SK-N-SH treated with all-trans-retinoic acid at 6 μM for 48 hours (cell line): ENCODE measurements around the gene RBMS3.

Source experiments
- ATAC-seq: fragments of 200-7000 bp; cut with Tn5 transposase; 3 replicates; pipeline ENCODE4 v1.9.1; 2020; ENCODE audit warnings: mild to moderate bottlenecking, moderate library complexity
- ARNTL ChIP-seq: fragments of 450-650 bp; formaldehyde crosslinking; IDR thresholded peaks from 2 replicates; pipeline ENCODE4 v1.5.0; 2020; ENCODE audit warnings: low read depth, mild to moderate bottlenecking, moderate library complexity, borderline replicate concordance
- BACH2 ChIP-seq: fragments of 250-450 bp; sonication (Bioruptor Pico); IDR thresholded peaks from 2 replicates; pipeline ENCODE4 v1.9.0; 2021; ENCODE audit warnings: mild to moderate bottlenecking, borderline replicate concordance
- CREB5 ChIP-seq: fragments of 250-450 bp; sonication (Bioruptor Pico); IDR thresholded peaks from 2 replicates; pipeline ENCODE4 v1.5.1; 2020; ENCODE audit warnings: low read depth, mild to moderate bottlenecking, moderate library complexity
- CSDC2 ChIP-seq: fragments of 250-450 bp; sonication (Bioruptor Pico); IDR thresholded peaks from 2 replicates; pipeline ENCODE4 v1.5.0; 2020; ENCODE audit warnings: mild to moderate bottlenecking, moderate library complexity
- GLIS3 ChIP-seq: fragments of 250-450 bp; sonication (Bioruptor Pico); IDR thresholded peaks from 2 replicates; pipeline ENCODE4 v1.5.0; 2020; ENCODE audit warnings: mild to moderate bottlenecking, moderate library complexity
- ISL1 ChIP-seq: fragments of 250-450 bp; sonication (Bioruptor Pico); IDR thresholded peaks from 2 replicates; pipeline ENCODE4 v2.1.2; 2022; ENCODE audit warnings: mild to moderate bottlenecking, moderate library complexity
- OSR1 ChIP-seq: fragments of 250-450 bp; sonication (Bioruptor Pico); IDR thresholded peaks from 2 replicates; pipeline ENCODE4 v1.8.0; 2022; ENCODE audit warnings: moderate library complexity, mild to moderate bottlenecking, inconsistent platforms
- PPARA ChIP-seq: fragments of 250-450 bp; sonication (Bioruptor Pico); IDR thresholded peaks from 2 replicates; pipeline ENCODE4 v1.5.0; 2020; ENCODE audit warnings: mild to moderate bottlenecking, borderline replicate concordance
- RARB ChIP-seq: fragments of 250-450 bp; sonication (Bioruptor Pico); IDR thresholded peaks from 2 replicates; pipeline ENCODE4 v1.8.0; 2021; ENCODE audit warnings: mild to moderate bottlenecking, moderate library complexity
- SNAI2 ChIP-seq: fragments of 250-450 bp; sonication (Bioruptor Pico); IDR thresholded peaks from 2 replicates; pipeline ENCODE4 v1.5.0; 2020; ENCODE audit warnings: mild to moderate bottlenecking, moderate library complexity
- TOX ChIP-seq: fragments of 250-450 bp; sonication (Bioruptor Pico); IDR thresholded peaks from 2 replicates; pipeline ENCODE4 v1.8.0; 2021; ENCODE audit warnings: mild to moderate bottlenecking, moderate library complexity, borderline replicate concordance
- ZFP3 ChIP-seq: fragments of 250-450 bp; sonication (Bioruptor Pico); IDR thresholded peaks from 2 replicates; pipeline ENCODE4 v1.5.0; 2020; ENCODE audit warnings: mild to moderate bottlenecking, moderate library complexity
- ZFP30 ChIP-seq: fragments of 450-650 bp; formaldehyde crosslinking; IDR thresholded peaks from 2 replicates; pipeline ENCODE4 v1.5.0; 2022; ENCODE audit warnings: mild to moderate bottlenecking, moderate library complexity
- ZNF565 ChIP-seq: fragments of 450-650 bp; formaldehyde crosslinking; conservative IDR thresholded peaks from 2 replicates; pipeline ENCODE4 v1.5.0; 2020; ENCODE audit warnings: low read depth, mild to moderate bottlenecking, moderate library complexity
- ZNF70 ChIP-seq: fragments of 450-650 bp; formaldehyde crosslinking; IDR thresholded peaks from 2 replicates; pipeline ENCODE4 v1.5.0; 2020; ENCODE audit warnings: mild to moderate bottlenecking, moderate library complexity
- ZNF8 ChIP-seq: fragments of 450-650 bp; formaldehyde crosslinking; IDR thresholded peaks from 2 replicates; pipeline ENCODE4 v1.5.0; 2020; ENCODE audit warnings: mild to moderate bottlenecking, moderate library complexity
- TF ChIP-seq, protein P1 (sequence below): fragments of 250-450 bp; sonication (Bioruptor Pico); IDR thresholded peaks from 2 replicates; pipeline ENCODE4 v1.5.1; 2021; ENCODE audit warnings: mild to moderate bottlenecking, moderate library complexity
- TF ChIP-seq, protein P2 (sequence below): fragments of 250-450 bp; sonication (Bioruptor Pico); IDR thresholded peaks from 2 replicates; pipeline ENCODE4 v1.5.0; 2020; ENCODE audit warnings: mild to moderate bottlenecking, moderate library complexity
- TF ChIP-seq, protein P3 (sequence below): fragments of 250-450 bp; sonication (Bioruptor Pico); IDR thresholded peaks from 2 replicates; pipeline ENCODE4 v1.8.0; 2020; ENCODE audit warnings: mild to moderate bottlenecking, moderate library complexity, borderline replicate concordance

The RBMS3 gene

DNA sequence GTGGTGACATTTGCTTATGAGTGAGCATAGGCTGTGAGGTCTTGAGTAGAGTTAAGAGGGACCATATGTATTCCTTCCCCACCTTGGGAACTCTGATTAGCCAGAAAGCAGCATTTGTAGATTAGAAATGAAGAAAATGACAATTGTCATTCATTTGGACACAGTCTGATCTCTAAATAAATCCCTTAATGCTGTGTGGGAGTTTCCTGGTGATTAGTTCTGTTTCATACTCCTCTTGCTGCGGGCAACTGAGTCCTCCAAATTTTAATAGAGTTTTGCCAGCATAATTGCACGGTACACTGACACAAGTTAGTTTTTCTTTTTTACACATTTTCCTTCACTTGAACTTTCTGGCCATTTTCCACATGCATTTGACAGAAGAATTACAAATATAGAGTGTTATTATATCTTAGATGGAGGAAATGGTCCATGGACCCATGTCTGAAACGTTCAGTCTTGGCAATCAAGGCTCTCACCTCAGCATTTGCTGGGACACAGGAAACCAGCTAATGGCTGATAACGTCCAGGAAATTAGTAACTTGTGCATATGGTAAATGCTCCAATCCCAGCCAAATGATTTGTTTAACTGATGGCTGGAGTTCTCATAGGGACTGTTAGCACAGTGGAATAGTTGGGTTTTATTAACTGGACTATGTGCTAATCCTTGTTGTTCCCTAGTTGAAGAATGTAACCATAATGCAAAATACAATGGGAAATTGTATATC lies 321.2 kb downstream of the RBMS3 start:
- TF ChIP-seq TOX (CRISPR knock-in tag) (no peak), SNAI2 (CRISPR knock-in tag) (no peak), CREB5 (CRISPR knock-in tag) (no peak), BACH2 (CRISPR knock-in tag) (no peak), ZNF565 (no peak), OSR1 (CRISPR knock-in tag) (no peak), ZNF70 (CRISPR knock-in tag) (no peak), CSDC2 (CRISPR knock-in tag) (no peak), RARB (CRISPR knock-in tag) (no peak), GLIS3 (no peak), ZFP30 (no peak)
- TF ChIP-seq, protein P1, sequence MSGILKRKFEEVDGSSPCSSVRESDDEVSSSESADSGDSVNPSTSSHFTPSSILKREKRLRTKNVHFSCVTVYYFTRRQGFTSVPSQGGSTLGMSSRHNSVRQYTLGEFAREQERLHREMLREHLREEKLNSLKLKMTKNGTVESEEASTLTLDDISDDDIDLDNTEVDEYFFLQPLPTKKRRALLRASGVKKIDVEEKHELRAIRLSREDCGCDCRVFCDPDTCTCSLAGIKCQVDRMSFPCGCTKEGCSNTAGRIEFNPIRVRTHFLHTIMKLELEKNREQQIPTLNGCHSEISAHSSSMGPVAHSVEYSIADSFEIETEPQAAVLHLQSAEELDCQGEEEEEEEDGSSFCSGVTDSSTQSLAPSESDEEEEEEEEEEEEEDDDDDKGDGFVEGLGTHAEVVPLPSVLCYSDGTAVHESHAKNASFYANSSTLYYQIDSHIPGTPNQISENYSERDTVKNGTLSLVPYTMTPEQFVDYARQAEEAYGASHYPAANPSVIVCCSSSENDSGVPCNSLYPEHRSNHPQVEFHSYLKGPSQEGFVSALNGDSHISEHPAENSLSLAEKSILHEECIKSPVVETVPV (CRISPR knock-in tag) = no peak
- TF ChIP-seq, protein P2, sequence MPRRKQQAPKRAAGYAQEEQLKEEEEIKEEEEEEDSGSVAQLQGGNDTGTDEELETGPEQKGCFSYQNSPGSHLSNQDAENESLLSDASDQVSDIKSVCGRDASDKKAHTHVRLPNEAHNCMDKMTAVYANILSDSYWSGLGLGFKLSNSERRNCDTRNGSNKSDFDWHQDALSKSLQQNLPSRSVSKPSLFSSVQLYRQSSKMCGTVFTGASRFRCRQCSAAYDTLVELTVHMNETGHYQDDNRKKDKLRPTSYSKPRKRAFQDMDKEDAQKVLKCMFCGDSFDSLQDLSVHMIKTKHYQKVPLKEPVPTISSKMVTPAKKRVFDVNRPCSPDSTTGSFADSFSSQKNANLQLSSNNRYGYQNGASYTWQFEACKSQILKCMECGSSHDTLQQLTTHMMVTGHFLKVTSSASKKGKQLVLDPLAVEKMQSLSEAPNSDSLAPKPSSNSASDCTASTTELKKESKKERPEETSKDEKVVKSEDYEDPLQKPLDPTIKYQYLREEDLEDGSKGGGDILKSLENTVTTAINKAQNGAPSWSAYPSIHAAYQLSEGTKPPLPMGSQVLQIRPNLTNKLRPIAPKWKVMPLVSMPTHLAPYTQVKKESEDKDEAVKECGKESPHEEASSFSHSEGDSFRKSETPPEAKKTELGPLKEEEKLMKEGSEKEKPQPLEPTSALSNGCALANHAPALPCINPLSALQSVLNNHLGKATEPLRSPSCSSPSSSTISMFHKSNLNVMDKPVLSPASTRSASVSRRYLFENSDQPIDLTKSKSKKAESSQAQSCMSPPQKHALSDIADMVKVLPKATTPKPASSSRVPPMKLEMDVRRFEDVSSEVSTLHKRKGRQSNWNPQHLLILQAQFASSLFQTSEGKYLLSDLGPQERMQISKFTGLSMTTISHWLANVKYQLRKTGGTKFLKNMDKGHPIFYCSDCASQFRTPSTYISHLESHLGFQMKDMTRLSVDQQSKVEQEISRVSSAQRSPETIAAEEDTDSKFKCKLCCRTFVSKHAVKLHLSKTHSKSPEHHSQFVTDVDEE (CRISPR knock-in tag) = no peak
- TF ChIP-seq, protein P3, sequence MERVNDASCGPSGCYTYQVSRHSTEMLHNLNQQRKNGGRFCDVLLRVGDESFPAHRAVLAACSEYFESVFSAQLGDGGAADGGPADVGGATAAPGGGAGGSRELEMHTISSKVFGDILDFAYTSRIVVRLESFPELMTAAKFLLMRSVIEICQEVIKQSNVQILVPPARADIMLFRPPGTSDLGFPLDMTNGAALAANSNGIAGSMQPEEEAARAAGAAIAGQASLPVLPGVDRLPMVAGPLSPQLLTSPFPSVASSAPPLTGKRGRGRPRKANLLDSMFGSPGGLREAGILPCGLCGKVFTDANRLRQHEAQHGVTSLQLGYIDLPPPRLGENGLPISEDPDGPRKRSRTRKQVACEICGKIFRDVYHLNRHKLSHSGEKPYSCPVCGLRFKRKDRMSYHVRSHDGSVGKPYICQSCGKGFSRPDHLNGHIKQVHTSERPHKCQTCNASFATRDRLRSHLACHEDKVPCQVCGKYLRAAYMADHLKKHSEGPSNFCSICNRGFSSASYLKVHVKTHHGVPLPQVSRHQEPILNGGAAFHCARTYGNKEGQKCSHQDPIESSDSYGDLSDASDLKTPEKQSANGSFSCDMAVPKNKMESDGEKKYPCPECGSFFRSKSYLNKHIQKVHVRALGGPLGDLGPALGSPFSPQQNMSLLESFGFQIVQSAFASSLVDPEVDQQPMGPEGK = no peak
- ATAC-seq = no peak

DNA sequence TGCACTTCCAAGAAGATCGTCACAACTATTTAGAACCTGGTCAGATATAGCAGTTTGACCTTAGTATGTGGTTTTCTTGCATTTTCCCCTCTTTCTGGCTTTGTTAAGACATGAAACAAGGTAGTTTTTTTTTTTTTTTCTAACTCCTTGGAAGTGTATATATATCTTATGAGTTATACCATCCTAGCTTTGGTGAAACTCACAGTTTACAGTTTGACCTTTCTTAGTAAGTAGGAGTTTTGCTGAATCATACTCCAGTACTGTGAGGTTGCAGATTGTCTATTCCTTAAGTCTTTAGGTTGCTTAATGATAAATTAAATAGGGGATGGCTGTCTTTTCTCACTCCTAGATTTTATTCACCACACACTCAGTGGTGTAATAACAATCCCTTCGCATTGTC lies 325.0 kb downstream of the RBMS3 start:
- ATAC-seq = no peak
- TF ChIP-seq, protein P3 = no peak
- no peak for TF ChIP-seq GLIS3
- no peak for TF ChIP-seq BACH2 (CRISPR knock-in tag)
- no peak for TF ChIP-seq RARB (CRISPR knock-in tag)
- no peak for TF ChIP-seq ZNF8
- no peak for TF ChIP-seq SNAI2 (CRISPR knock-in tag)
- no peak for TF ChIP-seq ISL1 (CRISPR knock-in tag)
- no peak for TF ChIP-seq CREB5 (CRISPR knock-in tag)
- TF ChIP-seq, protein P2 (CRISPR knock-in tag) = no peak
- TF ChIP-seq ZFP3 (CRISPR knock-in tag) = no peak
- no peak for TF ChIP-seq ARNTL (CRISPR knock-in tag)
- no peak for TF ChIP-seq ZNF70 (CRISPR knock-in tag)
- no peak for TF ChIP-seq PPARA (CRISPR knock-in tag)
